ENCODE measurements around the gene DKKL1.
"Not testable (repeated sequence)": the region's sequence is repeated elsewhere in the genome, so short reads cannot be mapped to it uniquely, and the experiment has no call there.

Gene DKKL1

DNA sequence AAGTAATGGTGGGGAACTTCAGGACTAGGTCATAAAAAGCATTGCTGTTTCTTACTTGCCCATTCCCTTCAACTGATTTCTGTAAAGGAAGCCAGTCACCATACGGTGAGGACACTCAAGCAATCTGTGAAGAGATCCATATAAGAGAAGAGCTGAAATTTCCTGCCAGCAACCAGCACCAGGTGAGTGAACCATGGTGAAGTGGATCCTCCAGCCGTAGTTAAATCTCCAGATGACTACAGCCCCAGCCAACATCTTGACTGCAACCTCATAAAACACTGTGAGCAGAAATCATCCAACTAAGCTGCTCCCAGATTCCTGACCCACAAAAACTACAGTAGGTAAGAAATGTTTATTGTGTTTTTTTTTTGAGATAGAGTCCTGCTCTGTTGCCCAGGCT is 34.9 kb upstream of the DKKL1 start:
- Histone ChIP-seq H4K20me1 (ENCODE audit: insufficient read depth, low read length) (no peaks in the 10 kb centered on the region), H3K9me3 (ENCODE audit: insufficient read depth, low read length) (peaks cover 8% of the 10 kb centered on the region; the same call in 1 of the 2 replicates), H3K4me3 (ENCODE audit: low read length) (peak overlapping the region; percentile 53), H3K79me2 (ENCODE audit: low read length) (peaks cover 30% of the 10 kb centered on the region), H3K4me2 (ENCODE audit: low read length) (peak overlapping the region; percentile 65), H3K27ac (ENCODE audit: low read length) (peak overlapping the region; percentile 99), H2AFZ (ENCODE audit: low read depth, low read length) (0 out of 2 replicates have a peak overlapping the region, but pooled peaks have one; percentile 4), H3K4me1 (ENCODE audit: low read length) (peaks cover 85% of the 10 kb centered on the region), H3K36me3 (replicated peaks; ENCODE audit: low read depth, low read length) (peaks cover 12% of the 10 kb centered on the region), H3K27me3 (ENCODE audit: low read depth, low read length) (no peaks in the 10 kb centered on the region), H3K9ac (ENCODE audit: low read length) (peak overlapping the region; percentile 60)
- TF ChIP-seq, protein P1, sequence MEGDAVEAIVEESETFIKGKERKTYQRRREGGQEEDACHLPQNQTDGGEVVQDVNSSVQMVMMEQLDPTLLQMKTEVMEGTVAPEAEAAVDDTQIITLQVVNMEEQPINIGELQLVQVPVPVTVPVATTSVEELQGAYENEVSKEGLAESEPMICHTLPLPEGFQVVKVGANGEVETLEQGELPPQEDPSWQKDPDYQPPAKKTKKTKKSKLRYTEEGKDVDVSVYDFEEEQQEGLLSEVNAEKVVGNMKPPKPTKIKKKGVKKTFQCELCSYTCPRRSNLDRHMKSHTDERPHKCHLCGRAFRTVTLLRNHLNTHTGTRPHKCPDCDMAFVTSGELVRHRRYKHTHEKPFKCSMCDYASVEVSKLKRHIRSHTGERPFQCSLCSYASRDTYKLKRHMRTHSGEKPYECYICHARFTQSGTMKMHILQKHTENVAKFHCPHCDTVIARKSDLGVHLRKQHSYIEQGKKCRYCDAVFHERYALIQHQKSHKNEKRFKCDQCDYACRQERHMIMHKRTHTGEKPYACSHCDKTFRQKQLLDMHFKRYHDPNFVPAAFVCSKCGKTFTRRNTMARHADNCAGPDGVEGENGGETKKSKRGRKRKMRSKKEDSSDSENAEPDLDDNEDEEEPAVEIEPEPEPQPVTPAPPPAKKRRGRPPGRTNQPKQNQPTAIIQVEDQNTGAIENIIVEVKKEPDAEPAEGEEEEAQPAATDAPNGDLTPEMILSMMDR (IDR thresholded peaks at IDR 0.05; ENCODE audit: low read depth, low read length): no peak
- no peak for TF ChIP-seq EZH2phosphoT487 (IDR thresholded peaks at IDR 0.05; ENCODE audit: low read depth)

DNA sequence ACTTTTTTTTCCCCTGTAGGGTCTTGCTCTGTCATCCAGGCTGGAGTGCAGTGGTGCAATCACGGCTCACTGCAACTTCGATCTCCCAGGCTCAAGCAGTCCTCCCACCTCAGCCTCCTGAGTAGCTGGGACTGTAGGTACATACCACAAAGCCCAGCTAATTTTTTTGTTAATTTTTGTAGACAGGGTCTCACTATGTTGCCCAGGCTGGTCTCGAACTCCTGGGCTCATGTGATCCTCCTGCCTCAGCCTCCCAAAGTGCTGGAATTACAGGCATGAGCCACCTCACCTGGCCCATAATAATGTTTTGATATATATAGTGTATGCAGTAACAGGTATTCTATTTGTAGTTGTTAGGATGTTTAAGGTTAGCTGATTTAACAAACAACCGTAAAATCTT is 32.5 kb upstream of the DKKL1 start:
- peaks cover 89% of the 10 kb centered on the region for H3K4me1 ChIP-seq (ENCODE audit: low read length)
- peak overlapping the region; percentile 53 for H3K4me3 ChIP-seq (ENCODE audit: low read length)
- H3K27me3 ChIP-seq (ENCODE audit: low read depth, low read length); H2AFZ ChIP-seq (ENCODE audit: low read depth, low read length); H3K9me3 ChIP-seq (ENCODE audit: insufficient read depth, low read length); H4K20me1 ChIP-seq (ENCODE audit: insufficient read depth, low read length): not testable (repeated sequence)
- peak overlapping the region; percentile 42 for H3K9ac ChIP-seq (ENCODE audit: low read length)
- peak overlapping the region; percentile 99 for H3K27ac ChIP-seq (ENCODE audit: low read length)
- peaks cover 16% of the 10 kb centered on the region for H3K36me3 ChIP-seq (replicated peaks; ENCODE audit: low read depth, low read length)
- peaks cover 51% of the 10 kb centered on the region for H3K79me2 ChIP-seq (ENCODE audit: low read length)
- peak overlapping the region; percentile 61 for H3K4me2 ChIP-seq (ENCODE audit: low read length)

DNA sequence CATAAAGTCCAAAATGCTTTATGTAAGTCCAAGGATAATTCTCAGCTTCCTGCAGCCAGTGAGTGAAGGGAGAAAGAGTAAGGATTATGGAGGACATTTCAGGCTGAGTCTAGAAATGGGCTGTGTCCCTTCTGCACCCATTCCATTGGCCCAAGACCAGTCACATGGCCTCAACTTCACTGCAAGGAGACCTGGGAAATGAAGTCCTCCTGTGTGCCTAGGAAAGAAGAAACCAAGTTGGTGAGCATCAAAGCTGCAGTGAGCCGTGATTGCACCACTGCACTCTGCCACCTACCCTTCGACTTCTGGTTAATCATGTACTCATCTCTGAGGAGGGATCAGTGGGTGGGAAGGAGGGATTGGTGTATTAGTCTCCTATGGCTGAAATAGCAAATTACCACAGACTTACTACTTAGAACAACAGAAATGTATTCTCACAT is 32.0 kb upstream of the DKKL1 start:
- H3K27ac ChIP-seq (ENCODE audit: low read length): peak overlapping the region; percentile 99

DNA sequence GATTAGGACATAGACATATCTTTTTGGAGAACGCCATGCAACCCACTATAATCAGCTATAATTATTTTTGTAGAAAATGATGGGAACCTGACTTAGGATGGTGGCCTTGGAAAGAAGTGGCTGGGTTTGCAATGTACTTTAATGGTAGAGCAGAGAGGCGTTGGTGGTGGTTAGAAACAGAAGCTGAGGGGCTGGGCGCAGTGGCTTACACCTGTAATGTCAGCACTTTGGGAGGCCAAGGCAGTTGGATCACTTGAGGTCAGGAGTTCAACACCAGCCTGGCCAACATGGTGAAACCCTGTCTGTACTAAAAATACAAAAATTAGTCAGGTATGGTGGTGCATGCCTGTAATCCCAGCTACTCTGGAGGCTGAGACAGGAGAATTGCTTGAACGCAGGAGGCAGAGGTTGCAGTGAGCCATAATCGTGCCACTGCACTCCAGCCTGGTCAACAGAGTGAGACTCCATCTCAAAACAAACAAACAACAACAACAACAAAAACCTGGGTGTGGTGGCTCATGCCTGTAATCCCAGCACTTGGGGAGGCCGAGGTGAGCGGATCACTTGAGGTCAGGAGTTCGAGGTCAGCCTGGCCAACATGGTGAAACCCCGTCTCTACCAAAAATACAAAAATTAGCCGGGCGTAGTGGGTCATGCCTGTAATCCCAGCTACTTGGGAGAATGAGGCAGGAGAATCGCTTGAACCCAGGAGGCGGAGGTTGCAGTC is 30.8 kb upstream of the DKKL1 start:
- H4K20me1 ChIP-seq (ENCODE audit: insufficient read depth, low read length); H2AFZ ChIP-seq (ENCODE audit: low read depth, low read length); H3K27me3 ChIP-seq (ENCODE audit: low read depth, low read length); H3K9me3 ChIP-seq (ENCODE audit: insufficient read depth, low read length): not testable (repeated sequence)
- Histone ChIP-seq H3K4me2 (ENCODE audit: low read length) (peak overlapping the region; percentile 100), H3K4me3 (ENCODE audit: low read length) (peak overlapping the region; percentile 69), H3K9ac (ENCODE audit: low read length) (peak overlapping the region; percentile 97), H3K4me1 (ENCODE audit: low read length) (peaks cover 89% of the 10 kb centered on the region), H3K36me3 (replicated peaks; ENCODE audit: low read depth, low read length) (peaks cover 25% of the 10 kb centered on the region), H3K27ac (ENCODE audit: low read length) (peak overlapping the region; percentile 99), H3K79me2 (ENCODE audit: low read length) (peaks cover 67% of the 10 kb centered on the region)

More for the DNA sequence above, 32.0 kb upstream of the DKKL1 start:
- peak overlapping the region; percentile 100 for H3K4me2 ChIP-seq (ENCODE audit: low read length)
- H3K27me3 ChIP-seq (ENCODE audit: low read depth, low read length): no peaks in the 10 kb centered on the region
- H4K20me1 ChIP-seq (ENCODE audit: insufficient read depth, low read length): no peaks in the 10 kb centered on the region
- peak overlapping the region; percentile 97 for H3K9ac ChIP-seq (ENCODE audit: low read length)
- peaks cover 55% of the 10 kb centered on the region for H3K79me2 ChIP-seq (ENCODE audit: low read length)
- H3K4me1 ChIP-seq (ENCODE audit: low read length): peaks cover 89% of the 10 kb centered on the region
- peaks cover 5% of the 10 kb centered on the region; the same call in 1 of the 2 replicates for H3K9me3 ChIP-seq (ENCODE audit: insufficient read depth, low read length)
- no peak for TF ChIP-seq EZH2phosphoT487 (IDR thresholded peaks at IDR 0.05; ENCODE audit: low read depth)
- TF ChIP-seq, protein P1 (IDR thresholded peaks at IDR 0.05; ENCODE audit: low read depth, low read length): 0 out of 2 replicates have a peak, but pooled peaks have one; percentile 3
- peaks cover 20% of the 10 kb centered on the region for H3K36me3 ChIP-seq (replicated peaks; ENCODE audit: low read depth, low read length)
- no peak overlapping the region for H2AFZ ChIP-seq (ENCODE audit: low read depth, low read length)
- peak overlapping the region; percentile 53 for H3K4me3 ChIP-seq (ENCODE audit: low read length)

DNA sequence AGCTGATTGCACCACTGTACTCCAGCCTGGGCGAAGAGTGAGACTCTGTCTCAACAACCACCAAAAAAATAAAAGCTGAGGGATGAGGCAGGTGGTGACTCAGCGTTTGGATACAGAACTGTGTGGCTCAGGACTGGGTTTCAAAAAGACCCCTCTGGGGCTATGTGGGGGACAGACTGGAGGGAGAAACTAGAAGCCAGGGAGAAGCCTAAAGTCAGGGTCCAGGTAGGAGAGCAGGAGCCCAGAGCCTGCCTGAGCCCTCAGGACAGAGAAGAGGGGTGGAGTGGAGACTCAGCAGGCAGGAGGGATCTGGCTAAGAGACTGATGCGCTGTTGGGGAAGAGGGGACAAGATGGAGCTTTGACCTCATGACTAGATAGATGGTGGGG is 30.3 kb upstream of the DKKL1 start:
- Histone ChIP-seq H3K9me3 (ENCODE audit: insufficient read depth, low read length) (no peaks in the 10 kb centered on the region), H3K4me1 (ENCODE audit: low read length) (peaks cover 89% of the 10 kb centered on the region), H3K27me3 (ENCODE audit: low read depth, low read length) (no peaks in the 10 kb centered on the region), H3K36me3 (replicated peaks; ENCODE audit: low read depth, low read length) (peaks cover 31% of the 10 kb centered on the region), H3K4me3 (ENCODE audit: low read length) (peak overlapping the region; percentile 69), H3K79me2 (ENCODE audit: low read length) (peaks cover 72% of the 10 kb centered on the region), H3K4me2 (ENCODE audit: low read length) (peak overlapping the region; percentile 100), H3K9ac (ENCODE audit: low read length) (peak overlapping the region; percentile 97), H3K27ac (ENCODE audit: low read length) (peak overlapping the region; percentile 99), H4K20me1 (ENCODE audit: insufficient read depth, low read length) (peaks cover 12% of the 10 kb centered on the region), H2AFZ (ENCODE audit: low read depth, low read length) (no peak overlapping the region)
- no peak for TF ChIP-seq EZH2phosphoT487 (IDR thresholded peaks at IDR 0.05; ENCODE audit: low read depth)
- TF ChIP-seq, protein P1 (IDR thresholded peaks at IDR 0.05; ENCODE audit: low read depth, low read length): no peak

Data from OCI-LY3 (cell line).